ENCODE results near the gene GDAP1L1. TPM values are rescaled to one million over a fixed set of nuclear protein-coding genes. Genes with fewer than 3 reads are reported as not detected.

GDAP1L1 gene
- total RNA-seq, 1 experiment from 2014 or later = not detected

- no peak for TF ChIP-seq CTCF (conservative IDR thresholded peaks at IDR 0.05)
- no peak for TF ChIP-seq EZH2 (IDR thresholded peaks at IDR 0.05; ENCODE audit: low read depth)
Observed at GRCh38 chr20:44219791-44220190, 27.3 kb upstream of the GDAP1L1 start.

GRCh38 chr20:44221368-44221954, 25.6 kb upstream of the GDAP1L1 start:
- DNase-seq = no peak
- Histone ChIP-seq H3K27ac (no peak overlapping the region), H4K20me1 (ENCODE audit: insufficient read depth) (no peaks in the 10 kb centered on the region), H3K27me3 (ENCODE audit: insufficient read depth, low read depth) (no peaks in the 10 kb centered on the region), H3F3A (ENCODE audit: insufficient read depth, low read depth) (no peaks in the 10 kb centered on the region), H3K9me3 (ENCODE audit: insufficient read depth, low read depth) (no peaks in the 10 kb centered on the region), H3K79me2 (ENCODE audit: low read depth) (no peaks in the 10 kb centered on the region), H3K4me3 (no peak overlapping the region), H3K36me3 (ENCODE audit: low read depth) (no peaks in the 10 kb centered on the region), H2AFZ (no peak overlapping the region), H3K4me1 (replicated peaks; ENCODE audit: insufficient read depth) (no peaks in the 10 kb centered on the region), H3K4me2 (no peak overlapping the region), H3K9me2 (ENCODE audit: insufficient read depth) (no peaks in the 10 kb centered on the region)
- BruUV-seq (replicated peaks) = no TSS peak
- intact Hi-C loops (cut with micrococcal nuclease; ENCODE audit: unreplicated experiment) = no loop called here
- CTCF ChIA-PET = no interaction called here
- TF ChIP-seq CTCF (conservative IDR thresholded peaks at IDR 0.05) (no peak), EZH2 (IDR thresholded peaks at IDR 0.05; ENCODE audit: low read depth) (no peak)
- POLR2A ChIA-PET (ENCODE audit: unreplicated experiment) = no interaction called here

More at GRCh38 chr20:44219791-44220190, 27.3 kb upstream of the GDAP1L1 start:
- H3K36me3 ChIP-seq (ENCODE audit: low read depth) = no peaks in the 10 kb centered on the region
- H2AFZ ChIP-seq = no peak overlapping the region
- no peak overlapping the region for H3K4me3 ChIP-seq
- no peaks in the 10 kb centered on the region for H3K9me2 ChIP-seq (ENCODE audit: insufficient read depth)
- POLR2A ChIA-PET (ENCODE audit: unreplicated experiment) = no interaction called here
- H4K20me1 ChIP-seq (ENCODE audit: insufficient read depth) = no peaks in the 10 kb centered on the region
- H3K4me1 ChIP-seq (replicated peaks; ENCODE audit: insufficient read depth) = no peaks in the 10 kb centered on the region
- CTCF ChIA-PET = no interaction called here
- intact Hi-C loops (cut with micrococcal nuclease; ENCODE audit: unreplicated experiment) = loop anchor here (5.0 kb wide), 2 partner anchors 463 to 772 kb away; no protein-coding TSS in a partner anchor
- H3K27me3 ChIP-seq (ENCODE audit: insufficient read depth, low read depth) = no peaks in the 10 kb centered on the region
- no peak for DNase-seq
- no peaks in the 10 kb centered on the region for H3K79me2 ChIP-seq (ENCODE audit: low read depth)
- H3F3A ChIP-seq (ENCODE audit: insufficient read depth, low read depth) = no peaks in the 10 kb centered on the region
- no TSS peak for BruUV-seq (replicated peaks)
- H3K27ac ChIP-seq = no peak overlapping the region
- no peaks in the 10 kb centered on the region for H3K9me3 ChIP-seq (ENCODE audit: insufficient read depth, low read depth)
- no peak overlapping the region for H3K4me2 ChIP-seq

GRCh38 chr20:44222027-44222426, 25.1 kb upstream of the GDAP1L1 start:
- Histone ChIP-seq H3K27me3 (ENCODE audit: insufficient read depth, low read depth) (no peaks in the 10 kb centered on the region), H2AFZ (no peak overlapping the region), H3K9me2 (ENCODE audit: insufficient read depth) (no peaks in the 10 kb centered on the region), H3K36me3 (ENCODE audit: low read depth) (no peaks in the 10 kb centered on the region), H3K4me1 (replicated peaks; ENCODE audit: insufficient read depth) (no peaks in the 10 kb centered on the region), H3K79me2 (ENCODE audit: low read depth) (no peaks in the 10 kb centered on the region), H3K27ac (no peak overlapping the region), H3K9me3 (ENCODE audit: insufficient read depth, low read depth) (no peaks in the 10 kb centered on the region), H3K4me2 (no peak overlapping the region), H3F3A (ENCODE audit: insufficient read depth, low read depth) (no peaks in the 10 kb centered on the region), H3K4me3 (no peak overlapping the region), H4K20me1 (ENCODE audit: insufficient read depth) (no peaks in the 10 kb centered on the region)
- DNase-seq = no peak
- ChIA-PET CTCF (no interaction called here), POLR2A (ENCODE audit: unreplicated experiment) (no interaction called here)
- TF ChIP-seq CTCF (conservative IDR thresholded peaks at IDR 0.05) (no peak), EZH2 (IDR thresholded peaks at IDR 0.05; ENCODE audit: low read depth) (no peak)
- BruUV-seq (replicated peaks) = no TSS peak
- intact Hi-C loops (cut with micrococcal nuclease; ENCODE audit: unreplicated experiment) = no loop called here
